ENCODE data around the gene MBTPS2. TPM values are rescaled to one million over a fixed set of nuclear protein-coding genes. Genes with fewer than 3 reads are reported as not detected.

MBTPS2 gene
- total RNA-seq (2021) (23.2 and 23.9 TPM in 2 replicates), Bru-seq, nascent RNA (percentile 72 among the genes with signal in this experiment), BruChase-seq, experiment 1, labeled RNA remaining after a 2-hour chase (percentile 72 among the genes with signal in this experiment), BruChase-seq, experiment 2, labeled RNA remaining after a 6-hour chase (percentile 82 among the genes with signal in this experiment)
- long read RNA-seq, full-length matches to known transcripts, result 63 of 74 reads
- long read RNA-seq, partial matches to known transcripts, result 1 of 74 reads
- long read RNA-seq, other reads (novel, unspliced or antisense), result 10 of 74 reads

DNA sequence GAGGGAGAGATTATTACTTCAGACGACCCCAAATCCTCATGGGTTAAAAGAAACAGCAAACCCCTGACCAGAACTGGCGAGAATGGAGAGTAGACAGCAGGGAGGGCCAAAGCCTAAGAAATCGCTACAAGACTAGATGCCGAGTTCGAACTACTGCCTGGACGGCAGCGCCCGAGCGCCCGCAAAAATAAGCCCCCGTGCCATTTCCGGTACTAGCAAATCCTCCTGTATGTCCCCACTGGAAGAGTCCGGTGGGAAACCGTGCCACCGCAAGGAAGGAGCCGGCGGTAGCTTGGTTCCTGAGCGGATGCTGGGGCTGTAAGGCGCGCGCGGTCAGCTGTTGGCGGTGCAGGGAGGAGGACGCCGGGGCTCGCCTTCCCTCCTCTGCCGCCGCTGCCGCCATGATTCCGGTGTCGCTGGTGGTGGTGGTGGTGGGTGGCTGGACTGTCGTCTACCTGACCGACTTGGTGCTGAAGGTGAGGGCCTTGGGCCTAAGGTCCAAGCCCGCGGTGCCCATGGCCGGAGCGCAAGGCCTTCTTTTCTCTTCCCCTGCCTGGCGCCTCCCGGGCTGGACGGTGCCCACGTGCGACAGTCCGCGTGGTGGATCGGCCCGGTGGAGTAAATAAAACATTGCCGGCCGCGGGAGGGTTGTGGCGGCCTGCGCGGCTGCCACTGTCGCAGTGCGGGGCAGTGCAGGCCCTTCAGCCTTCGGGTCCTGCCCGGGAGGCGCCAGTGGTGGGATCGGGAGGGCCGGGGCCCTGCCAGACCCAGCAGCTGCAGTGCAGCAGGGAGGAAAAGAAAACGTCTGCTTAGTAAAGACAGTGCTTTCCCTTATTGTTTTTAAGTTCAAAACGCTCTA, at the start of gene MBTPS2:
TSS of gene MBTPS2 (plus strand) at position 284 of the 859 bp plus-strand sequence. CDS start at position 402, 118 bp downstream.
- POLR2A ChIA-PET (ENCODE audit: low non-redundant PET), result no interaction called here
- Histone ChIP-seq H3K27ac (ENCODE audit: low read depth, low read length, poor library complexity, severe bottlenecking) (peak within 1 kb of the TSS; percentile 79), H3K4me3 (ENCODE audit: low read depth, low read length, poor library complexity, severe bottlenecking) (peak within 1 kb of the TSS; percentile 66), H3K27me3 (replicated peaks; ENCODE audit: insufficient read depth, low read depth, low read length, poor library complexity) (no peaks in the 10 kb centered on the region), H3K9me3 (ENCODE audit: low read depth, low read length, poor library complexity, severe bottlenecking) (no peaks in the 10 kb centered on the region), H3K4me1 (ENCODE audit: insufficient read depth, low read length, poor library complexity, severe bottlenecking) (no peaks in the 10 kb centered on the region), H3K36me3 (ENCODE audit: insufficient read depth, low read length, poor library complexity, severe bottlenecking) (no peaks in the 10 kb centered on the region)
- intact Hi-C loops (cut with micrococcal nuclease; ENCODE audit: unreplicated experiment), result loop anchor here (1.0 kb wide), 1 partner anchor 137 kb away; no protein-coding TSS in a partner anchor
- no TSS peak for BruUV-seq (replicated peaks)
- CTCF ChIA-PET, result interaction anchor here (0.6 to 1.1 kb wide), 3 partner anchors 140 to 1290 kb away, joined by 3 to 7 read pairs (median 3); no protein-coding TSS in a partner anchor
- peak; percentile 87 for DNase-seq (ENCODE audit: low spot score)
- no peak for TF ChIP-seq EZH2 (IDR thresholded peaks at IDR 0.05; ENCODE audit: borderline replicate concordance, low read depth, low read length, poor library complexity, severe bottlenecking)
- TF ChIP-seq, protein P1, sequence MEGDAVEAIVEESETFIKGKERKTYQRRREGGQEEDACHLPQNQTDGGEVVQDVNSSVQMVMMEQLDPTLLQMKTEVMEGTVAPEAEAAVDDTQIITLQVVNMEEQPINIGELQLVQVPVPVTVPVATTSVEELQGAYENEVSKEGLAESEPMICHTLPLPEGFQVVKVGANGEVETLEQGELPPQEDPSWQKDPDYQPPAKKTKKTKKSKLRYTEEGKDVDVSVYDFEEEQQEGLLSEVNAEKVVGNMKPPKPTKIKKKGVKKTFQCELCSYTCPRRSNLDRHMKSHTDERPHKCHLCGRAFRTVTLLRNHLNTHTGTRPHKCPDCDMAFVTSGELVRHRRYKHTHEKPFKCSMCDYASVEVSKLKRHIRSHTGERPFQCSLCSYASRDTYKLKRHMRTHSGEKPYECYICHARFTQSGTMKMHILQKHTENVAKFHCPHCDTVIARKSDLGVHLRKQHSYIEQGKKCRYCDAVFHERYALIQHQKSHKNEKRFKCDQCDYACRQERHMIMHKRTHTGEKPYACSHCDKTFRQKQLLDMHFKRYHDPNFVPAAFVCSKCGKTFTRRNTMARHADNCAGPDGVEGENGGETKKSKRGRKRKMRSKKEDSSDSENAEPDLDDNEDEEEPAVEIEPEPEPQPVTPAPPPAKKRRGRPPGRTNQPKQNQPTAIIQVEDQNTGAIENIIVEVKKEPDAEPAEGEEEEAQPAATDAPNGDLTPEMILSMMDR (conservative IDR thresholded peaks at IDR 0.05; ENCODE audit: low read depth, low read length), result 0 out of 2 replicates have a peak, but pooled peaks have one; percentile 29

- H3K9me3 ChIP-seq (ENCODE audit: low read depth, low read length, poor library complexity, severe bottlenecking), result no peaks in the 10 kb centered on the region
- BruUV-seq (replicated peaks), result no TSS peak
- no peaks in the 10 kb centered on the region for H3K4me1 ChIP-seq (ENCODE audit: insufficient read depth, low read length, poor library complexity, severe bottlenecking)
- H3K27ac ChIP-seq (ENCODE audit: low read depth, low read length, poor library complexity, severe bottlenecking), result no peak overlapping the region
- TF ChIP-seq, protein P1 (conservative IDR thresholded peaks at IDR 0.05; ENCODE audit: low read depth, low read length), result no peak
- no peak for TF ChIP-seq EZH2 (IDR thresholded peaks at IDR 0.05; ENCODE audit: borderline replicate concordance, low read depth, low read length, poor library complexity, severe bottlenecking)
- no peak overlapping the region for H3K4me3 ChIP-seq (ENCODE audit: low read depth, low read length, poor library complexity, severe bottlenecking)
- H3K36me3 ChIP-seq (ENCODE audit: insufficient read depth, low read length, poor library complexity, severe bottlenecking), result no peaks in the 10 kb centered on the region
- H3K27me3 ChIP-seq (replicated peaks; ENCODE audit: insufficient read depth, low read depth, low read length, poor library complexity), result no peaks in the 10 kb centered on the region
- CTCF ChIA-PET, result no interaction called here
- intact Hi-C loops (cut with micrococcal nuclease; ENCODE audit: unreplicated experiment), result no loop called here
- POLR2A ChIA-PET (ENCODE audit: low non-redundant PET), result no interaction called here
- DNase-seq (ENCODE audit: low spot score), result no peak
Observed at GRCh38 chrX:21798677-21799219, 40.7 kb upstream of the MBTPS2 start.

GRCh38 chrX:21799767-21800166, 39.6 kb upstream of the MBTPS2 start:
- TF ChIP-seq, protein P1 (conservative IDR thresholded peaks at IDR 0.05; ENCODE audit: low read depth, low read length), result no peak
- TF ChIP-seq EZH2 (IDR thresholded peaks at IDR 0.05; ENCODE audit: borderline replicate concordance, low read depth, low read length, poor library complexity, severe bottlenecking), result no peak
- ChIA-PET POLR2A (ENCODE audit: low non-redundant PET) (no interaction called here), CTCF (no interaction called here)
- Histone ChIP-seq H3K9me3 (ENCODE audit: low read depth, low read length, poor library complexity, severe bottlenecking) (no peaks in the 10 kb centered on the region), H3K27ac (ENCODE audit: low read depth, low read length, poor library complexity, severe bottlenecking) (no peak overlapping the region), H3K27me3 (replicated peaks; ENCODE audit: insufficient read depth, low read depth, low read length, poor library complexity) (no peaks in the 10 kb centered on the region), H3K4me1 (ENCODE audit: insufficient read depth, low read length, poor library complexity, severe bottlenecking) (no peaks in the 10 kb centered on the region), H3K36me3 (ENCODE audit: insufficient read depth, low read length, poor library complexity, severe bottlenecking) (no peaks in the 10 kb centered on the region), H3K4me3 (ENCODE audit: low read depth, low read length, poor library complexity, severe bottlenecking) (no peak overlapping the region)
- no peak for DNase-seq (ENCODE audit: low spot score)
- no TSS peak for BruUV-seq (replicated peaks)
- intact Hi-C loops (cut with micrococcal nuclease; ENCODE audit: unreplicated experiment), result no loop called here
